HG03354 (cell line): Measurements from ENCODE around the gene HS6ST3.
"Not testable (repeated sequence)": the region's sequence is repeated elsewhere in the genome, so short reads cannot be mapped to it uniquely, and the experiment has no call there.

Source experiments
- ATAC-seq: cut with Tn5 transposase; IDR thresholded peaks from one replicate; pipeline ENCODE4 v1.9.1; 2021; ENCODE audit warnings: mild to moderate bottlenecking; ENCODE audit not compliant: unreplicated experiment, poor library complexity, severe bottlenecking

The HS6ST3 gene

GRCh38 chr13:96089749-96090239 lies at the start of gene HS6ST3:
Gene HS6ST3, plus strand, starts transcription at chr13:96090107.
- peak; percentile 42 for ATAC-seq

- ATAC-seq, result no peak
Observed at GRCh38 chr13:96041326-96042110, 48.4 kb upstream of the HS6ST3 start.

GRCh38 chr13:96044238-96044637 lies 45.7 kb upstream of the HS6ST3 start:
- ATAC-seq, result no peak

- ATAC-seq, result not testable (repeated sequence)
Observed at GRCh38 chr13:96046449-96047126, 43.3 kb upstream of the HS6ST3 start.

DNA sequence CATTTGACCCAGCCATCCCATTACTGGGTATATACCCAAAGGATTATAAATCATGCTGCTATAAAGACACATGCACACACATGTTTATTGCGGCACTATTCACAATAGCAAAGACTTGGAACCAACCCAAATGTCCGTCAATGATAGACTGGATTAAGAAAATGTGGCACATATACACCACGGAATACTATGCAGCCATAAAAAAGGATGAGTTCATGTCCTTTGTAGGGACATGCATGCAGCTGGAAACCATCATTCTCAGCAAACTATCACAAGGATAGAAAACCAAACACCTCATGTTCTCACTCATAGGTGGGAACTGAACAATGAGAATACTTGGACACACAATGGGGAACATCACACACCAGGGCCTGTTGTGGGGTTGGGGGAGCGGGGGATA lies 39.0 kb upstream of the HS6ST3 start:
- ATAC-seq, result not testable (repeated sequence)

GRCh38 chr13:96051491-96051890 lies 38.4 kb upstream of the HS6ST3 start:
- not testable (repeated sequence) for ATAC-seq

DNA sequence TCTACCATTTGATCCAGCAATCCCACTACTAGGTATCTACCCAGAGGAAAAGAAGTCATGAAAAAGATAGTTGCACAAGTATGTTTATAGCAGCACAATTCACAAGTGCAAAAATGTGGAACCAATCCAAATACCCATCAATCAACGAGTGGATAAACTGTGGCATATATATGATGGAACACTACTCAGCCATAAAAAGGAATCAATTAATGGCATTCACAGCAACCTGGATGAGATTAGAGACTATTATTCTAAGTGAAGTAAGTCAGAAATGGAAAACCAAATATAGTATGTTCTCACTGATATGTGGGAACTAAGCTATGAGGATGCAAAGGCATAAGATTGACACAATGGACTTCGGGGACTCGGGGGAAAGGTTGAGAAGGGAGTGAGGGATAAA lies 38.0 kb upstream of the HS6ST3 start:
- not testable (repeated sequence) for ATAC-seq

DNA sequence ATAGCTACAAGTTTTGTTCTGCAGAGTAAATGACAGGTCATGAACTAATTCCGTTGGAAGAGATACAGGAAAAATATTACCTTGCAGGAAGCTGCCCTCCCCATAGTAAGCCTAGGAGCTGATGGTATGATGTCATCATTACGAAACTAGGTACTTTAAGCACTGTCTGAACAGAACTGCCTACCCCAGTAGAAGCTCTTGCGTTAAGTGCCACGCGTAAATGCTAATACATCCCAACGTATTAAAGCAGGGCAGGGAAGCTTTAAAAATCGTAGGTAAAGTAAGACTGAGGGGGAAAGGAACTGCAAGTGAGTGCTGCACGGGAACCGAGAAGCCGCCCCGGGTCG lies 37.3 kb upstream of the HS6ST3 start:
- ATAC-seq, result peak; percentile 74

GRCh38 chr13:96053003-96053703 lies 36.8 kb upstream of the HS6ST3 start, which contains the start of gene UGGT2:
Gene UGGT2, minus strand, starts transcription at chr13:96053401. Its CDS starts 89 bp downstream, at chr13:96053312.
- peak; percentile 94 for ATAC-seq

GRCh38 chr13:96065849-96066248 lies 24.1 kb upstream of the HS6ST3 start:
- ATAC-seq, result no peak

DNA sequence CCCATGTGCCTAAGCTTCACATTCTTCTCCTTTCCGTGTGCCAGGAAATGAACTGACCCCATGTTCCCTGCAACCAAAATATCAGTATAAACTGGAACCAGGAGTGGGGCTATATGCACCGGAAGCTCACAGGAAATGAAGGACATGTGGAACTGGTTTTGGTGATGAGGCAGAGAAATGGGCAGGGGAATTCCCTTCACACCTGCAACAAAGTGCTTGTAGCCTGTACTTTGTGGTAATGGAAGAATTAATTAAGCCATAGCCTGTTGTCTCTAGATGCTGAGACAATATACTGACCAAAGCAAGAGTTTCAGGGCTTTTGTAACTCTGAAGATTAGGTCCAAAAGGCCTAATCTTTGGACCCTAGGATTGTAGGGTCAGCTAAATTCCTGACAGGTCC lies 21.2 kb upstream of the HS6ST3 start:
- ATAC-seq, result no peak

DNA sequence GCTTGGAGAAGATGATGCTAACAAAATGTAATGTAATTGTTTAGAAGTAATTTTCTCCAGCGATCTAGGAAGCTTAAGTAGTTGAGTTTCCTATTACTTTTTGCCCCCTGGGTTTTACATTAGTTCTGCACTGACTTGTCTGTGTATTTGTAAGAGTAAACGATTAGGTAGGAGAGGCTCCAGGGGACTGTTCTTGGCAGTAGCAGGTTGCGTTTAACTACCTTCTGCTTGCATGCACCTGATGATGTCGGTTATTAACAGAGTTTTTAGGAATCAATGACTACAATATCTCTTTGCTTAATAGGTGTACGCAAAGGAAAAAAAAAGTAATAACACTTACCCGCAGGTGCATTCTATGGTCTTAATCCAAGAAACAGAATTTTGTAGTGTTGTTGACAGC lies 18.4 kb upstream of the HS6ST3 start:
- no peak for ATAC-seq

DNA sequence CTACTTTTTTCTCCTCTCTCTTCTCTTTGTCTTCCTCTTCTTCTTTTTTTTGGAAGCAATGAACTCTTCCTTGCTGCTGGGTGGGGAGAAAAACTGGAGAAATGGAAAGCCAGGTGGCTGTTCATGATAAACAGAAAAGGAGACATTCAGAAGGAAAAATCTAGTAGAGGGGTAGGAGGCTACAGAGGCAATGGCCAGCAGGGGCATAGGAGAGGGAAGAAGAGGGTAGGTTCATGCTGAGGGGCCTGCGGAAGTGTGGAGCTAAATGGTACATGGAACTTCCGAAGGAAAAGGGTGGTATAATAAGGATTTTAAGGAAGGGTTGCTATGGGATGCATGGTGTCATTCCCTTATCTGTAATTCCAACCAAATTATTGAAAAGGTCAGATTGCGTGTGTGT lies 17.5 kb upstream of the HS6ST3 start:
- no peak for ATAC-seq

DNA sequence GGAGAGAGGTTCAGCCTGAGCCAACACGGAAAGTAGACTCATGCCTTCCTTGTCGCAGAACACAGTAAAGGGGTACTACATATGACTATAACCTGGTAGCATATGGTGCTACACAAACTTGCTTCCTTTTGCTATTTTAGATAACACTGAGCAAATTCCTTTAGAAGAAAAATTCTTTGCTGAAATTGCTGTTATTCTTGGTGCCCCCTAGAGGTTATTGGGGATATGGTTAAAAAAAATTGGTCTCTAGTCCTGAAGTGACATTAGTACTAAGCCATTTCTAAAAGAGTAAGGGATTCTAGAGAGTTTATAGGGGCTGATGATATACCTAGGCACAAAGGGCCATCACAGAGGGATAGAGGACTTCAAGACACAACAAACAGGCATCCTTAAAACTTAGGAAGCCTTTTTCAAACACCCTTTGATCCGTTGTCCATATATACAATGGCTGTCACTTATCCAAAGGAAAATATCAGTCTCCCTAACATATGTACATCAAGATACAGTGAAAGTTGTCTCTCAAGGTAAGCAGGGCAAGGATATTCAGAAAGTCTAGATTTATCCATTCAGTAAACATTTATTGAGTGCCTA lies 13.9 kb upstream of the HS6ST3 start:
- peak; percentile 78 for ATAC-seq

DNA sequence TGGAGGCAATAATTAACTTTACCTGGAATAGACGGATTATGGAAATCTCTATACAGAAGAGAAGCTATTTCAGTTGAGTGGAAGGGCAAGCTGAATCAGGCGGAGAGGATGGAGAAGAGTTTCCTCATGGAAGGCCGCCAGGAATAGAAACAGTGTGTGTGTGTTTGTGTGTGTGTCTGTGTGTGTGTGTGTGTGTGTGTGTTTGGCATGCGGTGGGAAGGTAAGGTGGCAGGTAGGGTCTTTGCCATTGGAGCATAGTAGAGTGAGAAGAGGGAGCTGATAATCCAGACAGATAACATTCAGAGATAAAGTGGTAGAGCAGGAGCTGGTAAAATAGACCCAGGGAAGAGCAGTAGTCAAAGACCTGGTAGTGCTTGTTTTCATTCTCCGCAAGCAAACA lies 9.2 kb upstream of the HS6ST3 start:
- ATAC-seq, result no peak

GRCh38 chr13:96081888-96082287 lies 8.0 kb upstream of the HS6ST3 start:
- ATAC-seq, result no peak

- ATAC-seq, result no peak
Observed at GRCh38 chr13:96082640-96083039, 7.3 kb upstream of the HS6ST3 start.

DNA sequence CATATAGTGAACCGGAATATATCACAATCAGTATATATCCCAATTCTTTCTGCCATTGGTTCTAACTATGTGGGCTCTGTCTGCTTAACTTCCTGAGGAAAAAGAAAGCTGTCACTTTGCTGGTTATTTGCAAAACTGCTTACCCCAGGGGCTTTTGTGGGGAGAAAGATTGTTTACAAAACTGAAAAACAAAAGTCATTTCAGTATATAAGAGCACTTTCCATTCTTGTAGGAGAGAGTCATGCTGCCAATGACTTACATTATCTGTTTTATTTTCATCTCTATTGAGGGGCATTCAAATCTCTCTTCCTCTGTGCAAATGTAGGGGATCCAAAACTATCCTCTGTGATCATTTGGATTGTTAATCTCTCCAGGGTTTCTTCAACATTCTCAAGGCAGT lies 3.2 kb upstream of the HS6ST3 start:
- ATAC-seq, result no peak

- ATAC-seq, result no peak
Observed at GRCh38 chr13:96089139-96089538, 768 bp upstream of the HS6ST3 start.
